Measurements from ENCODE around the gene TMEM109.

TMEM109 gene

DNA sequence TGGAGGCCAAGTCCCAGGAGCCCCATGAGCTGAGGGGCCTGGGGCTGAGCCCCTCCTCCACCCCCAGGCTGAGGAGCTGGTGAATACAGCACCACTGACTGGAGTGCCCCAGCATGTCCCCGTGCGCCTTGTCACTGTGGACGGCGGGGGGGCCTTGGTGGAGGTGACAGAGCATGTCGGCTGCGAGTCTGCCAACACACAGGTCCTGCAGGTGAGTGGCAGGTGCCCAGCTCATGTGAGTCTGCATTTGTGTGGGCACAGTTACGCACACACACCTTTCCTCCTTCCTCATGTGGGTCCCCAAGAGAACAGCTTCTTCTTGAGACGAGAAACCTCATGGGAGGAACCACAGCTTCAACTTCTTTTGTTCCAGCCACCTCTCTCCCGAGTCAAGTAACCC is 18.0 kb downstream of the TMEM109 start:
- Histone ChIP-seq H3K9me3 (ENCODE audit: control insufficient read depth in 1 of 2, low read length in 2 of 2) (no peaks in the 10 kb centered on the region), H3K4me3 (ENCODE audit: low read depth in 1 of 2, low read length in 2 of 2) (no peak overlapping the region), H3K27ac (ENCODE audit: low read length) (no peak overlapping the region), H3K36me3 (ENCODE audit: control insufficient read depth in 1 of 2, insufficient read depth in 2 of 2, low read length in 2 of 2) (no peaks in the 10 kb centered on the region), H3K4me1 (ENCODE audit: control insufficient read depth in 1 of 2, insufficient read depth in 2 of 2, low read length in 2 of 2) (no peaks in the 10 kb centered on the region), H3K27me3 (ENCODE audit: low read depth, low read length) (no peaks in the 10 kb centered on the region)

DNA sequence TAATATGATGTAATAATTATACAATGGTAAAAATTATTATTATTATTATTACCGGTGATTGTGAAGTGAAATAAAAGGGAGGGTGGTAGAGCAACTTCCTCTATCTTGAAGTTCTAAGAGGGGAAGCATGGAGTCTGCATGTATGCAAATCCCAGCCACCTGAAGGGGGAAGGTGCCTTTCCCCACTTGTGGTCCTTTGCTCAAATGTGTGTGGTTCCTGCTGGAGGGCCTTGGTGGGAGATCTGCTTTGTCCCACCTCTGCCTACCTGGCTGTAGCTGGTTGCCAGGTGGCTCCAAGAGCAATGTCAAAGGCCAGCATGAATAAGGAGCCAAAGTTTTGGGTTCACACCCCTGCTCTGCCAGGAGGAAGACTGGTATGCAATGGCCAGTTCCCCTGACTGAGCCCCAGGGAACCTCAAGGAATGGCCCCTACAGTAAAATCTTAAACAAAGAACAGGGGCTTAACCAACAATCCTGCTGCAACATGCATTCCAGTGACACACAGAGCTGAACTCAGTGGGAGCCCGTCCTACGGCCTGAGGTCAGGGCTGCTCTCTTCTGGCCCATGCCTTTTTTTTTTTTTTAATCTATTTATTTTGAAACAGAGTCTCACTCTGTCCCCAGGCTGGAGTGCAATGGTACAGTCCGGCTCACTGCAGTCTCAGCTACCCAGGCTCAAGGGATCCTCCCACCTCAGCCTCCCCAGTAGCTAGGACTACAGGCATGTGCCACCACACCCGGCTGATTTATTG is 18.8 kb downstream of the TMEM109 start:
- H3K27ac ChIP-seq (ENCODE audit: low read length) = no peak overlapping the region
- H3K4me3 ChIP-seq (ENCODE audit: low read depth in 1 of 2, low read length in 2 of 2) = no peak overlapping the region
- H3K4me1 ChIP-seq (ENCODE audit: control insufficient read depth in 1 of 2, insufficient read depth in 2 of 2, low read length in 2 of 2) = no peaks in the 10 kb centered on the region
- H3K9me3 ChIP-seq (ENCODE audit: control insufficient read depth in 1 of 2, low read length in 2 of 2) = no peaks in the 10 kb centered on the region
- no peaks in the 10 kb centered on the region for H3K27me3 ChIP-seq (ENCODE audit: low read depth, low read length)
- peaks cover 0 to 3% of the 10 kb centered on the region in 2 donors for H3K36me3 ChIP-seq (ENCODE audit: control insufficient read depth in 1 of 2, insufficient read depth in 2 of 2, low read length in 2 of 2)

DNA sequence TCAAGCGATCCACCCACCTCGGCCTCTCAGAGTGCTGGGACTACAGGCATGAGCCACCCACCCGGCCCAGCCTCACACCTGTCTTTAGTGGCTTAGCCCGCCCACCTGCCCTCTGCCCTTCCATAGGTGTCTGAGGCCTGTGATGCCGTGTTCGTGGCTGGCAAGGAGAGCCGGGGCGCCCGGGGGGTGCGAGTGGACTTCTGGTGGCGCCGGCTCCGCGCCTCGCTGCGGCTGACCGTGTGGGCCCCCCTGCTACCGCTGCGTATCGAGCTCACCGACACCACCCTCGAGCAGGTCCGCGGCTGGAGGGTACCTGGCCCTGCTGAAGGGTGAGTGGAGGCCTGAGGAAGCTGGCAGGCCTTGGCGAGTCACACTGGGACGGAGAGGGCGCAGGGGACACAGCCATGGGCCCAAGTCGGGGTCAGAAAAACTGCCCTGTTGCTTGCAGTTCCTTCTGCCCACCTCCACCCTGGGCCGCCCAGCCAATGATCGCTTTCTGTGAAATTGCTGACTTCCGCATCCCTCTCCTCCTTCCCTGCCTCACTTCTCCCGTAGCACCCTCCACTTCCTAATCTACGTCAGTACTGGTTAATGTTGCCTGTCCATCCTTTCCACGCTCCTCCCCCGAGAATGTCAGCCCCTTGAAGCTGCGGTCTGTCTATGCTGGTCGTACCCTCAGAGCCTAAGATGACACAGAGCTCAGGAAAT is 19.6 kb downstream of the TMEM109 start:
- peaks cover 0 to 11% of the 10 kb centered on the region in 2 donors for H3K36me3 ChIP-seq (ENCODE audit: control insufficient read depth in 1 of 2, insufficient read depth in 2 of 2, low read length in 2 of 2)

DNA sequence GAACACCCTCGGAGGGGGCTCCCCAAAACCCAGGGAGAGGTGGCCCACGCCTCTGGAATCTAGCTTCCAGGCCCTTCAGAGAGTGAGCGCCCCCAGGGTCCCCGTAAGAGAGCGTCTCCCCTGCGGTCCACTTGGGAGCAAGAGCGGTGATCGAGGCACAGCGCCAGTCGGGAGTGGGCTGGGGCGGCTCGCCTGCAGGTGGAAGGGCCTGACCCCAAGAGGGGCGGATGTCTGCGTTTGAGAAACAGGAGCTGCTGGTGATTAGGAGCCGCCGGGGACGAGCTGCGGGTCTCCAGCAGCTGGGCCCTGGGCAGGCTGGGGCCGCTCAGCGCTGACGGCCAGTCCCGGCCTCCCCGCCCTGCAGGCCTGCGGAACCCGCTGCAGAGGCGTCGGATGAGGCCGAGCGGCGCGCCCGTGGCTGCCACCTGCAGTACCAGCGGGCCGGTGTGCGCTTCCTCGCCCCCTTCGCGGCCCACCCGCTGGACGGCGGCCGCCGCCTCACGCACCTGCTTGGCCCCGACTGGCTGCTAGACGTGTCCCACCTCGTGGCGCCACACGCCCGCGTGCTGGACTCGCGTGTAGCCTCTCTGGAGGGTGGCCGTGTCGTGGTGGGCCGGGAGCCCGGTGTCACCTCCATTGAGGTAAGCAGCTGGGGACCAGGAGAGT is 20.3 kb downstream of the TMEM109 start:
- H3K4me1 ChIP-seq (ENCODE audit: control insufficient read depth in 1 of 2, insufficient read depth in 2 of 2, low read length in 2 of 2) = no peaks in the 10 kb centered on the region
- peaks cover 3 to 18% of the 10 kb centered on the region in 2 donors for H3K36me3 ChIP-seq (ENCODE audit: control insufficient read depth in 1 of 2, insufficient read depth in 2 of 2, low read length in 2 of 2)
- no peaks in the 10 kb centered on the region for H3K27me3 ChIP-seq (ENCODE audit: low read depth, low read length)
- no peaks in the 10 kb centered on the region for H3K9me3 ChIP-seq (ENCODE audit: control insufficient read depth in 1 of 2, low read length in 2 of 2)
- no peak overlapping the region for H3K27ac ChIP-seq (ENCODE audit: low read length)
- H3K4me3 ChIP-seq (ENCODE audit: low read depth in 1 of 2, low read length in 2 of 2) = no peak overlapping the region

More for the DNA sequence above, 19.6 kb downstream of the TMEM109 start:
- Histone ChIP-seq H3K4me1 (ENCODE audit: control insufficient read depth in 1 of 2, insufficient read depth in 2 of 2, low read length in 2 of 2) (no peaks in the 10 kb centered on the region), H3K27ac (ENCODE audit: low read length) (no peak overlapping the region), H3K4me3 (ENCODE audit: low read depth in 1 of 2, low read length in 2 of 2) (no peak overlapping the region), H3K9me3 (ENCODE audit: control insufficient read depth in 1 of 2, low read length in 2 of 2) (no peaks in the 10 kb centered on the region), H3K27me3 (ENCODE audit: low read depth, low read length) (no peaks in the 10 kb centered on the region)

DNA sequence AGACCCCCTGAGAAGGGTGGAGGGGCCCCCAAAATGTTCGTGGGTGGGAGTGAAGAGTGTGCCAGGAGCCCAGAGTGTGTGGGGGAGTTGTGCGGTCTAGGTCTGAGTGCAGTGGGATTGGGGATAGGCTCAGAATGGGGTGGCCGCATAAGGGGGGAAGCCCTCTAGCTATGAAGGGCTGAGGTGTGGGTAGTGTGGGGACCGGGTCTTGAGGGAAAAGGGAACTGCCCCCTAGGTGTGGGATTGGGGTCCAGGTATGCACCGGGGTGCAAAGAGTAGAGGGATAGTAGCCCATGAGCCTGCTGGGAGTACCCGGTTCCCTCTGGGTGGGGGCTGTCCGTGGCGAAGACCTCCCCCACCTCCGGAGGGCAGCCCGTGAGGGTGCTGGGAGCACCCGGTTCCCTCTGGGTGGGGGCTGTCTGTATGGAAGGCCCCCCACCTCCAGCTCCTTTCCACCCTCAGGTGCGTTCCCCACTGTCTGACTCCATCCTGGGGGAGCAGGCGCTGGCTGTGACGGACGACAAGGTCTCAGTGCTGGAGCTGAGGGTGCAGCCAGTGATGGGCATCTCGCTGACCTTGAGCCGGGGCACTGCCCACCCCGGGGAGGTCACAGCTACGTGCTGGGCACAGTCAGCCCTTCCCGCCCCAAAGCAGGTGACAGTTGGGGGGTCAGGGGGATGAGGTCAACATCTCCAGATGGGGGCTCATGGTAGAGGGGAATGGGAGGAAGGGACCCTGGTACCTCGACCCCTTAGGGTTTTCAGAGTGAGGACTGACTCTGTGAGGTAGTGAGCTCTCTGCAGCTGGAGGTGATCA is 21.0 kb downstream of the TMEM109 start:
- Histone ChIP-seq H3K36me3 (ENCODE audit: control insufficient read depth in 1 of 2, insufficient read depth in 2 of 2, low read length in 2 of 2) (peaks cover 9 to 25% of the 10 kb centered on the region in 2 donors), H3K4me3 (ENCODE audit: low read depth in 1 of 2, low read length in 2 of 2) (no peak overlapping the region), H3K9me3 (ENCODE audit: control insufficient read depth in 1 of 2, low read length in 2 of 2) (no peaks in the 10 kb centered on the region), H3K27ac (ENCODE audit: low read length) (no peak overlapping the region), H3K27me3 (ENCODE audit: low read depth, low read length) (no peaks in the 10 kb centered on the region), H3K4me1 (ENCODE audit: control insufficient read depth in 1 of 2, insufficient read depth in 2 of 2, low read length in 2 of 2) (no peaks in the 10 kb centered on the region)

DNA sequence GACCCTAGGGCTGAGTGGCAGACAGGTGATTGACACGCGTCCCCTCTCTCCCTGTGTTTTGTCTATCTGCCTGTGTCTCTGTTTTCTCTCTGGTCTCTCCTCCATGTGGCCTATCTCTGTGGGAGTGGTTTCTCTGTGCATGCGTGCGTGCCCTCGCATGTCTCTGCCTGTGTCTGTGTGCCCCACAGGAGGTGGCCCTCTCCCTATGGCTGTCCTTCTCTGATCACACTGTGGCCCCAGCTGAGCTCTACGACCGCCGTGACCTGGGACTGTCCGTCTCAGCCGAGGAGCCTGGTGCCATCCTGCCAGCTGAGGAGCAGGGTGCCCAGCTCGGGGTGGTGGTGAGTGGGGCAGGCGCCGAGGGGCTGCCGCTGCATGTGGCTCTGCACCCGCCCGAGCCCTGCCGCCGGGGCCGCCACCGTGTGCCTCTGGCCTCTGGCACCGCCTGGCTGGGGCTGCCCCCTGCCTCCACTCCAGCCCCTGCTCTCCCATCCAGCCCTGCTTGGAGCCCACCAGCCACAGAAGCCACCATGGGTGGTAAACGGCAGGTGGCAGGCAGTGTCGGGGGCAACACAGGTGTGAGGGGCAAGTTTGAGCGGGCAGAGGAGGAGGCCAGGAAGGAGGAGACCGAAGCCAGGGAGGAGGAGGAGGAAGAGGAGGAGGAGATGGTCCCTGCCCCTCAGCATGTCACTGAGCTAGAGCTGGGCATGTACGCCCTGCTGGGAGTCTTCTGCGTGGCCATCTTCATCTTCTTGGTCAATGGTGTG is 21.9 kb downstream of the TMEM109 start:
- H3K27me3 ChIP-seq (ENCODE audit: low read depth, low read length) = no peaks in the 10 kb centered on the region
- peaks cover 13 to 33% of the 10 kb centered on the region in 2 donors for H3K36me3 ChIP-seq (ENCODE audit: control insufficient read depth in 1 of 2, insufficient read depth in 2 of 2, low read length in 2 of 2)
- H3K9me3 ChIP-seq (ENCODE audit: control insufficient read depth in 1 of 2, low read length in 2 of 2) = no peaks in the 10 kb centered on the region
- H3K4me1 ChIP-seq (ENCODE audit: control insufficient read depth in 1 of 2, insufficient read depth in 2 of 2, low read length in 2 of 2) = no peaks in the 10 kb centered on the region
- H3K4me3 ChIP-seq (ENCODE audit: low read depth in 1 of 2, low read length in 2 of 2) = no peak overlapping the region
- H3K27ac ChIP-seq (ENCODE audit: low read length) = no peak overlapping the region

DNA sequence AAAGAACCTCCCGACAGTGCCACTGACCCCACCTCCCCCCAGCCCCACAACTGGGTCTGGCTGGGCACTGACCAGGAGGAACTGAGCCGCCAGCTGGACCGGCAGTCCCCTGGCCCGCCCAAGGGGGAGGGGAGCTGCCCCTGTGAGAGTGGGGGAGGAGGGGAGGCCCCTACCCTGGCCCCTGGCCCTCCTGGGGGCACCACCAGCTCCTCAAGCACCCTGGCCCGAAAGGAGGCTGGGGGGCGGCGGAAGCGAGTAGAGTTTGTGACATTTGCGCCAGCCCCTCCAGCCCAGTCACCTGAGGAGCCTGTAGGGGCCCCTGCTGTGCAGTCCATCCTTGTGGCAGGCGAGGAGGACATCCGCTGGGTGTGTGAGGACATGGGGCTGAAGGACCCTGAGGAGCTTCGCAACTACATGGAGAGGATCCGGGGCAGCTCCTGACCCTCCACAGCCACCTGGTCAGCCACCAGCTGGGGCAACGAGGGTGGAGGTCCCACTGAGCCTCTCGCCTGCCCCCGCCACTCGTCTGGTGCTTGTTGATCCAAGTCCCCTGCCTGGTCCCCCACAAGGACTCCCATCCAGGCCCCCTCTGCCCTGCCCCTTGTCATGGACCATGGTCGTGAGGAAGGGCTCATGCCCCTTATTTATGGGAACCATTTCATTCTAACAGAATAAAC is 22.6 kb downstream of the TMEM109 start:
- Histone ChIP-seq H3K4me1 (ENCODE audit: control insufficient read depth in 1 of 2, insufficient read depth in 2 of 2, low read length in 2 of 2) (no peaks in the 10 kb centered on the region), H3K4me3 (ENCODE audit: low read depth in 1 of 2, low read length in 2 of 2) (no peak overlapping the region)

DNA sequence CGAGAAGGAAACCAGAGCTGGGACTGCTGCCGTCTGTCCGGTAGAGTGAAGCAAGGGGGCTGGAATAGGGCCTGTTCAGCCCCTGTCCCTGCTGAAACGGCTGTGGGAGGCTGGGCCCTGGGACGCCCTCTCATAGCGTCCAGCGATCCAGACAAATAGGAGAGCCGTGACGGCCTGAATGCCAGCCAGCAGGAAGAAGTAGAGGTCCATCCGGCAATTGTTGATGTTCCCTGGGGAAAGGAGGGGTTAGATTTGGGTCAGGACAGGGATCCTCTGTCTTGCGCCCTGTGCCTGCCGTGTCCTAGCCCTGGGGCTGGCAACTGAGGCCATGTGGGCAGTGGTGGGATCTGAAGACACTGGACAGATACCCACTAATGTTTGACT is 23.2 kb downstream of the TMEM109 start:
- H3K4me1 ChIP-seq (ENCODE audit: control insufficient read depth in 1 of 2, insufficient read depth in 2 of 2, low read length in 2 of 2) = no peaks in the 10 kb centered on the region
- no peaks in the 10 kb centered on the region for H3K27me3 ChIP-seq (ENCODE audit: low read depth, low read length)
- H3K4me3 ChIP-seq (ENCODE audit: low read depth in 1 of 2, low read length in 2 of 2) = no peak overlapping the region
- peaks cover 23 to 46% of the 10 kb centered on the region in 2 donors for H3K36me3 ChIP-seq (ENCODE audit: control insufficient read depth in 1 of 2, insufficient read depth in 2 of 2, low read length in 2 of 2)
- H3K9me3 ChIP-seq (ENCODE audit: control insufficient read depth in 1 of 2, low read length in 2 of 2) = no peaks in the 10 kb centered on the region
- no peak overlapping the region for H3K27ac ChIP-seq (ENCODE audit: low read length)

More for the DNA sequence above, 22.6 kb downstream of the TMEM109 start:
- Histone ChIP-seq H3K27me3 (ENCODE audit: low read depth, low read length) (no peaks in the 10 kb centered on the region), H3K36me3 (ENCODE audit: control insufficient read depth in 1 of 2, insufficient read depth in 2 of 2, low read length in 2 of 2) (peaks cover 18 to 40% of the 10 kb centered on the region in 2 donors), H3K27ac (ENCODE audit: low read length) (no peak overlapping the region), H3K9me3 (ENCODE audit: control insufficient read depth in 1 of 2, low read length in 2 of 2) (no peaks in the 10 kb centered on the region)

DNA sequence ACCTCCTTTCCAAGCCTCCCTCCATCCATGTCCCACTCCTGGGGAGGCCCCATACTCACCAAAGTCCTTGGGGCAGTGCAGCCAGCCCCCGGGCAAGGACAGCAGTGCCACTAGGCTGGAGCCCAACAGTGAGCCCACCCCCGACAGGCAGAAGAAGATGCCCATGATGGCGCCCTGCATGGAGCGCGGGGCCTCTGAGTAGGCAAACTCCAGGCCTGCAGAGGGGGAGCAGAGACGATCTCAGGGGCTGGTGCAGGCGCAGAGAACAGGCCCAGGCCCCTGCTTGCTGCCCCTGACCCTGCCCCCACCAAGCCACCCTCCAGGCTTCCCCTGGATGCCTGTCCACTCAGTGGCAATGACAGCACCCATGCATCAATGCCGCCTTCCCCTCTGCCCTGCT is 23.9 kb downstream of the TMEM109 start:
- no peaks in the 10 kb centered on the region for H3K4me1 ChIP-seq (ENCODE audit: control insufficient read depth in 1 of 2, insufficient read depth in 2 of 2, low read length in 2 of 2)
- H3K9me3 ChIP-seq (ENCODE audit: control insufficient read depth in 1 of 2, low read length in 2 of 2) = no peaks in the 10 kb centered on the region
- H3K36me3 ChIP-seq (ENCODE audit: control insufficient read depth in 1 of 2, insufficient read depth in 2 of 2, low read length in 2 of 2) = peaks cover 30 to 52% of the 10 kb centered on the region in 2 donors

DNA sequence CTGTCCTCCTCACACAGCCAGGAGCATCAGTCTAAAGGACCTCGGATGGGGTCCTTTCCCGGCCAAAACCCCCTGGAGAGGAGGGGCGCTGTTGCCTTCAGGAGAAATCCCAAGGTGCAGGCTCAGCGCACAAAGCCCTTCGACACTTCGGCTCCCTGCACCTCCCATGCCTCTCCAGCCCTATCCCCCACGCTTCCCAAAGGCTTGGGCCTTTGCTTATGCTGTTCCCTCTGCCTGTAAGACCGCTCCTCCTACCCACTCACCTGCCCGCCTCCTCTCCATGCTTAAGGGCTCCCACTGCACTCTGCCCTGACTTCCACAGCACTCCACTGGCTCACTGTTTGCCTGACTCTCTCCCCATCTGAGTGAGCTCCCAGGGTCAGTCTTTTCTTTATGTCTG is 24.5 kb downstream of the TMEM109 start:
- peaks cover 30 to 59% of the 10 kb centered on the region in 2 donors for H3K36me3 ChIP-seq (ENCODE audit: control insufficient read depth in 1 of 2, insufficient read depth in 2 of 2, low read length in 2 of 2)
- no peaks in the 10 kb centered on the region for H3K9me3 ChIP-seq (ENCODE audit: control insufficient read depth in 1 of 2, low read length in 2 of 2)
- no peaks in the 10 kb centered on the region for H3K27me3 ChIP-seq (ENCODE audit: low read depth, low read length)
- no peak overlapping the region for H3K27ac ChIP-seq (ENCODE audit: low read length)
- no peak overlapping the region for H3K4me3 ChIP-seq (ENCODE audit: low read depth in 1 of 2, low read length in 2 of 2)
- no peaks in the 10 kb centered on the region for H3K4me1 ChIP-seq (ENCODE audit: control insufficient read depth in 1 of 2, insufficient read depth in 2 of 2, low read length in 2 of 2)

More for the DNA sequence above, 23.9 kb downstream of the TMEM109 start:
- Histone ChIP-seq H3K4me3 (ENCODE audit: low read depth in 1 of 2, low read length in 2 of 2) (no peak overlapping the region), H3K27ac (ENCODE audit: low read length) (no peak overlapping the region), H3K27me3 (ENCODE audit: low read depth, low read length) (no peaks in the 10 kb centered on the region)
